IPS-18c (cell line): ENCODE results near the gene IDE.
"Not testable (repeated sequence)": the region's sequence is repeated elsewhere in the genome, so short reads cannot be mapped to it uniquely, and the experiment has no call there.

ENCODE experiments used
- H3K4me3 ChIP-seq: 2 replicates; pipeline ENCODE4 v1.7.0; 2013; ENCODE audit warnings: low read depth, mild to moderate bottlenecking, low read length, moderate library complexity; ENCODE audit not compliant: insufficient read depth
- H3K9me3 ChIP-seq: one replicate; pipeline ENCODE4 v1.6.1; 2013; ENCODE audit warnings: mild to moderate bottlenecking, low read length, moderate library complexity; ENCODE audit not compliant: control insufficient read depth, insufficient read depth

Gene IDE

GRCh38 chr10:92413011-92413410 is 160.9 kb downstream of the IDE start:
- peaks cover 2% of the 10 kb centered on the region for H3K9me3 ChIP-seq
- no peak overlapping the region for H3K4me3 ChIP-seq

DNA sequence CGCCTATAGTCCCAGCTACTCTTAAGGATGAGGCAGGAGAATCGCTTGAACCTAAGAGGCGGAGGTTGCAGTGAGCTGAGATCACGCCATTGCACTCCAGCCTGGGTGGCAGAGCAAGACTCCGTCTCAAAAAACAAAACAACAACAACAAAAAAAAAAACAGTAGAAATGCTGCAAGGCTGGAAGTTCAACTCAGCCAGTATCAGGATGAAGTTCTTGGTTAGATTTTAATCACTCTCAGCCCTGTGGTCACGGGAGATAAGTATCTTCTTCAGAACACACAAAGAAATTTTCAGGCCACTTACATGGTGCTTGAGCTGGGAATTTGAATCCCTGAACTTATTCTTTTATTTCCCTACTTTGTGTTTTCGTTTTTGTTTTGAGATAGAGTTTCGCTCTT is 162.5 kb downstream of the IDE start:
- H3K4me3 ChIP-seq, result no peak overlapping the region
- H3K9me3 ChIP-seq, result peaks cover 2% of the 10 kb centered on the region

GRCh38 chr10:92410501-92410900 is 163.4 kb downstream of the IDE start:
- no peak overlapping the region for H3K4me3 ChIP-seq
- no peaks in the 10 kb centered on the region for H3K9me3 ChIP-seq

- H3K9me3 ChIP-seq, result peaks cover 2% of the 10 kb centered on the region
- H3K4me3 ChIP-seq, result no peak overlapping the region
These were observed 165.9 kb downstream of the IDE start for GRCh38 chr10:92408017-92408361.

GRCh38 chr10:92407305-92408016 is 166.4 kb downstream of the IDE start:
- H3K4me3 ChIP-seq, result no peak overlapping the region
- H3K9me3 ChIP-seq, result peaks cover 2% of the 10 kb centered on the region

DNA sequence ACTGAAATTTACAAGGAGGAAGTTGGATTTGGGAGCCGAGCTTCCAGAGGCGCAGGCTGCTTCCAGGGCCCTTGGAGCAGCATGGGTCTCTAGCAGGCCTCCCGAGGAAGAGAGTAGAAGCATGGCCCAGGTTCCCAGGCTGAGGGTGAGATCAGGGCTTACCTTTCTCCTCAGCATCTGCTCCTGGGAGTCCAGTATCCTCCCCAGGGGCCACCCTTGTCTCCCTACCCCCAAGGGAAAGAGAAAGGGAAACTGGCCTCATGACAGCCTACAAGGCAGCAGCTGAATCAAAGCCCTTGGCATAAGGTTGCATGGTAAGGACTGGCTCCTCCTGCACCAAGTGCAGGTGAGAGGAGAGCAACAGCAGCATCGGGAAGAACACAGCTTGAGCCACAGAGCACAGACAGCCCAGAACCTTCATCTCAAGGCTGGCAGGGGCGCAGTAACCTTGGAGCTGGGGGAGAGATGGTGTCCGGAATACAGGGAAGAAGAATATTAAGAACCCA is 168.4 kb downstream of the IDE start:
- Histone ChIP-seq H3K4me3 (no peak overlapping the region), H3K9me3 (peaks cover 2% of the 10 kb centered on the region)

GRCh38 chr10:92404612-92405418 is 169.1 kb downstream of the IDE start:
- peaks cover 2% of the 10 kb centered on the region for H3K9me3 ChIP-seq
- no peak overlapping the region for H3K4me3 ChIP-seq

- not testable (repeated sequence) for H3K4me3 ChIP-seq, H3K9me3 ChIP-seq
These were observed 171.7 kb downstream of the IDE start for GRCh38 chr10:92402234-92402633.
